Stimulated activated CD4-positive, alpha-beta T cell treated with anti-CD3 and anti-CD28 coated beads, TNF-alpha, amount 100 ng/mL, for 48 hours (primary cell): ENCODE results near the gene VAV1.
A peak's percentile ranks its signal among the peaks of the same experiment; 100 is the strongest.
"Not testable (repeated sequence)": the region's sequence is repeated elsewhere in the genome, so short reads cannot be mapped to it uniquely, and the experiment has no call there.

Source experiments
- DNase-seq, 3 donors: peaks; one replicate each; pipeline ENCODE4 v3.0.0-alpha.2; 2020; ENCODE audit warnings: low read depth in 3 of 3

VAV1 gene

DNA sequence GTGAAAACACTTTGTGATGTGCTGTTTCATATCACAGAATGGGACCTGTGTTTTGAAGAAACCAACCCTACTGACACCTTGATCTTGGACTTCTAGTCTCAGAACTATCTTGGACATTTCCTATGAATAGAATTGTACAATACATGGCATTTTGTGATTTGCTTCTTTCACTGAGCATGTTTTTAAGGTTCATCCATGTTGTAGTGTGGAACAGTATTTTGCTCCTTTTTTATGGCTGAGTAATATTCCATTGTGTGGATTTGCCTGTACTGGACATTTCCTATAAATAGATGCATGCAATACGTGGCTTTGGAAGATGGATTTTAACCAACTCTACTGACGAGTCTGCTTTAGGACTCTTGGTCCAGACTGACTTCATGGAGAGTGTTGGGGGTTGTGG, 46.8 kb downstream of the VAV1 start:
- DNase-seq = no peak

- DNase-seq = no peak
These were observed 47.7 kb downstream of the VAV1 start for GRCh38 chr19:6820237-6820636.

DNA sequence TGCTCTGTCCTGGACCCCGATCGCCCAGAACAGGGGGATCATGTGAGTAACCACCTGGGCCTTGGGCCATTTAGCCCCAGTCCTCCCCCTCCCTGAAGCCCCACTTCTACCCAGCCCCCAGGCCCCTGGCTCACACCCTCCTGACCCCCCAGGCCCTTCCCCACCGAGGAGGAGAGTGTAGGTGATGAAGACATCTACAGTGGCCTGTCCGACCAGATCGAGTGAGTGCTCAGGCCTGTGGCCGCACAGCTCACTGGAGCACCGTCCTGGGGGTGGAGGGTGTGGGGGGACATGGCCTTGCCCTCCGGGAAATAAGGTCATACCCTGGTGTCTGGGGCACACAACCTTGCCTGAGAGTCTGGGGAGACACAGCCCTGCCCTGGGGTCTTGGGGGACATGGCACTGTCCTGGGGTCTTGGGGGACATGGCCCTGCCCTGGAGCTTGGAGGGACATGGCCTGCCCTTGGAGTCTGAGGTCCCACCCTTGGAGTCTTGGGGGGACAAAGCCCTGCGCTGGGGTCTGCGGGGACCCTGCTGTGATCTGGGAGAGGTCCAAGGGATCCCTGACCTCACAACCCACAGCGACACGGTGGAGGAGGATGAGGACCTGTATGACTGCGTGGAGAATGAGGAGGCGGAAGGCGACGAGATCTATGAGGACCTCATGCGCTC, 49.3 kb downstream of the VAV1 start:
- no peak for DNase-seq

- no peak for DNase-seq
These were observed 49.8 kb downstream of the VAV1 start for GRCh38 chr19:6822311-6822670.

- DNase-seq = no peak
These were observed 52.7 kb downstream of the VAV1 start for GRCh38 chr19:6825076-6825774.

GRCh38 chr19:6826281-6826920, 53.9 kb downstream of the VAV1 start:
- DNase-seq = no peak

DNA sequence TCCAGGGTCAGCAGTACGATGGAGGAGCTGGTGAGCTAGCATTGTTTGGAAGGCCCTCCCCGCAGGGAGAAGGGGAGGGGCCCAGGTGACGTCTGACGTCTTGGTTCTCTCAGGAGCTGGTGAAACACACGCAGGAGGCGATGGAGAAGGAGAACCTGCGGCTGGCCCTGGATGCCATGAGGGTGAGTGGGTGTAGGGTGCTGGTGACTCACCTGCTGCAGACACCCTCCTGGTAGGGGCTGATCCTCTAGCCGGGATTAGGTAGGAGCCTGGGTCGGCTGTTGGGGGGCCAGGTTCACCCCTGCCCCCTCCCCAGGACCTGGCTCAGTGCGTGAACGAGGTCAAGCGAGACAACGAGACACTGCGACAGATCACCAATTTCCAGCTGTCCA, 55.8 kb downstream of the VAV1 start:
- DNase-seq = no peak

- DNase-seq = peak; percentile 29 to 43 (median 41)
These were observed 56.5 kb downstream of the VAV1 start for GRCh38 chr19:6828698-6829633.

GRCh38 chr19:6829829-6830228, 57.3 kb downstream of the VAV1 start:
- not testable (repeated sequence) for DNase-seq

DNA sequence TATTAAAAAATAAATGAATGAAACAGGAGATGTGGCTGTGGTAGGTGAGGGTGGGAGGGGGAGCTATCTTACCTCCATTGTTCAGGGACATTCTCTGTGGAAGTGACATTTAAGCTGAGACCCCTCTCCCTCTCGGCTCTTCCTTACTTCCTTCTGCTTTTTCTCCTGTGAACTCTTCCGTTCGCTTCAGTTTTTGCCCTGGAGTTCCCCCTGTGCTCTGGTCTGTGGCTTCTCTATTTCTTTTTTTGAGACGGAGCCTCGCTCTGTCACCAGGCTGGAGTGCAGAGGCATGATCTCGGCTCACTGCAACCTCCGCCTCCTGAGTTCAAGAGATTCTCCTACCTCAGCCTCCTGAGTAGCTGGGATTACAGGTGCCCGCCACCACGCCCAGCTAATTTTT, 58.6 kb downstream of the VAV1 start:
- not testable (repeated sequence) for DNase-seq

- no peak for DNase-seq
These were observed 59.9 kb downstream of the VAV1 start for GRCh38 chr19:6832412-6832811.

- no peak for DNase-seq
These were observed 60.8 kb downstream of the VAV1 start for GRCh38 chr19:6833166-6833790.

GRCh38 chr19:6834433-6834832, 61.9 kb downstream of the VAV1 start:
- DNase-seq = no peak

- no peak for DNase-seq
These were observed 63.0 kb downstream of the VAV1 start for GRCh38 chr19:6835501-6835900.

- DNase-seq = no peak
These were observed 65.0 kb downstream of the VAV1 start for GRCh38 chr19:6837525-6837924.

DNA sequence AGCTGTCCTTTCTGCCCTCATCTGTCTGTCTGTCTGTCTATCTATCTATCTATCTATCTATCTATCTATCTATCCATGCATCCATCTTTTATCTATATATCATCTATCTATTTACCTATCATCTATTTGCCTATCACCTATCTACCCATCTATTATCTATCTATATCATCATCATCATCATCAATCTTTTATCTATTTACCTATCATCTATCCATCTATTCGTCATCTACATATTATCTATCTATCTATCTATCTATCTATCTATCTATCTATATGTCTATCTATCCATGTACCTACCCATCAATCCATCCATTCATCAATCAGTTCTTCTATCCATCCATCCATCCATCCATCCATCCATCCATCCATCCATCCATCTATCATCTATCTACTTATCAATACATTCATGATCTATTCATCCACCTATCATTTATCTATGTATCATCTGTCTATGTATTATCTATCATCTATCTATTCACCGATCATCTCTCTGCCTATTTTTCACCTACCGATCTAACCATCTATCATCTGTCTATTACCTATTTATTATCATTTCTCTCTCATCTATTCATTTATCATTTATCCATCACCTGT, 65.7 kb downstream of the VAV1 start:
- no peak for DNase-seq

DNA sequence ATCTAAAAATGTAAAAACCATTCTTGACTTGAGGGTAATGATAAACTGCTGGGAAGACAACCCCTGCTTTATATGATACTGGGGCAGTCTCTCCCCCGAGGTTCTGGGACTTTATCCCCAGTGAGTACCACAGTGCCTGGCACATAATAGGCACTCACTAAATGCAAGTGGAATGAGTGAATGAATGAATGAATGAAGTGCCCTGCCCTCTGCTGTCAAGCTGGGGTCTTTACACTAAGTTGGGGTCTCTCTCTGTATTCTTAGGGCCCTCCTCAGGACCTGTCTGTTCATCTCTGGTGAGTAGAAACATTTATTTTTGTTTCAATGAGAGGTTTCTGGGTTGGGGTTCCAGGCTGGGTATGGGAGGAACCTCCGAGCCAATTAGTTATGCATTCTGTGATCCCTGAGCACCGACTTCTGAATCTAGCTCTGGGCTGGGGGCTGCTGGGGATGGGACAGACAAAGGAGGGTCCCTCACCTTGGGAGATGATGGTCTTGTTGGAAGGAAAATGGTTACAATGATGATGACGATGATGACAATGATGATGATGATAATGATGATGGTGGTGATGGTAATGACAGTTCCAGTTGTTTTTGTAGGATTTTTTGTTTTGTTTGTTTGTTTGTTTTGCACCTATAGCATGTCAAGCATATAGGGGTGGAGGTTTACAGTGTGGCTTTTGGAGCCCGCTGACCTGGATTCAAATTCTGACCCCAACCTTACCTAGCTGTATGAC, 70.5 kb downstream of the VAV1 start:
- no peak for DNase-seq

DNA sequence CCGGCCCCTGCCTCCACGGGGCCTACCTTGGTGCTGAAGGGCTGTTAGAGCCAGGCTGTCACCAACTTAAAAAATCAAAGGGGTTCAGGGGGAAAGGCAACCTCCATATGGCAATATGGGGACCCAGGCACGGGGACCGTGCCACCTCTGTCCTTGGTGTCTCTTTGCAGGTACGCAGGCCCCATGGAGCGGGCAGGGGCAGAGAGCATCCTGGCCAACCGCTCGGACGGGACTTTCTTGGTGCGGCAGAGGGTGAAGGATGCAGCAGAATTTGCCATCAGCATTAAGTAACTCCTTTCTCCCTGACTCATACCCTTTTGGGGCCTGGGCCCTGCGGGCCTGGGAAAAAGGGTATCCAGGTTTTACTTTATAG, 75.3 kb downstream of the VAV1 start:
- DNase-seq = no peak

DNA sequence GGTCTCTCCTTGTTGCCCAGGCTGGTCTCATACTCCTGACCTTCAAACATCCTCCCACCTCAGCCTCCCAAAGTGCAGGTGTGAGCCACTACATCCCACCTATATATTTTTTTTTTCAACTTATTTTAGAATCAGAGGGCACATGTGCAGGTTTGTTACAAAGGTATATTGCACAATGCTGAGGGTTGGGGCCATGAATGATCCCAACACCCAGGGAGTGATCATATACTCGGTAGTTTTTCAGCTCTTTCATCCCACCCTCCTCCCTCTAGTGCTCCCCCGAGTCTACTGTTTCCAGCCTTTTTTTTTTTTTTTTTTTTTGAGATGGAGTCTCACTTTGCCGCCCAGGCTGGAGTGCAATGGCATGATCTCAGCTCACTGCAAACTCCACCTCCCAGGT, 76.5 kb downstream of the VAV1 start:
- DNase-seq = no peak

GRCh38 chr19:6849876-6850275, 77.4 kb downstream of the VAV1 start:
- DNase-seq = no peak

GRCh38 chr19:6851359-6851758, 78.9 kb downstream of the VAV1 start:
- no peak for DNase-seq
